Suprapubic skin (tissue), 4 donors: ENCODE results near the gene HYAL2. TPM values are rescaled to one million over a fixed set of nuclear protein-coding genes. Genes with fewer than 3 reads are reported as not detected.
A peak's percentile ranks its signal among the peaks of the same experiment; 100 is the strongest.

Experiments used
- DNase-seq, 2 donors: peaks; one replicate each; pipeline ENCODE4 v3.0.0-alpha.2; 2019; ENCODE audit warnings: low spot score in 2 of 2
- H3K27ac ChIP-seq: fragments of 200-600 bp; sonication (generic); one replicate; pipeline ENCODE4 v1.5.1; 2019
- H3K27me3 ChIP-seq: fragments of 200-600 bp; sonication (generic); one replicate; pipeline ENCODE4 v1.5.1; 2019
- H3K36me3 ChIP-seq: fragments of 200-600 bp; sonication (generic); one replicate; pipeline ENCODE4 v1.5.1; 2019
- H3K4me1 ChIP-seq: fragments of 200-600 bp; sonication (generic); one replicate; pipeline ENCODE4 v1.5.1; 2019
- H3K4me3 ChIP-seq: fragments of 200-600 bp; sonication (generic); one replicate; pipeline ENCODE4 v1.5.1; 2019; ENCODE audit warnings: mild to moderate bottlenecking
- H3K9me3 ChIP-seq: fragments of 200-600 bp; sonication (generic); one replicate; pipeline ENCODE4 v1.5.1; 2019
- EP300 ChIP-seq: sonication (generic); formaldehyde crosslinking; IDR thresholded peaks from one replicate; pipeline ENCODE4 v1.6.1; 2017; ENCODE audit warnings: antibody characterized with exemption
- POLR2A ChIP-seq, 2 donors: fragments of 450-650 bp; IDR thresholded peaks; one replicate each; pipeline ENCODE4 v1.6.1; 2017; ENCODE audit warnings: antibody characterized with exemption in 2 of 2, mild to moderate bottlenecking in 2 of 2, moderate library complexity in 2 of 2
- POLR2AphosphoS5 ChIP-seq, 3 donors: sonication (generic); formaldehyde crosslinking; IDR thresholded peaks; one replicate each; pipeline ENCODE4 v1.6.1; 2017; ENCODE audit warnings: antibody characterized with exemption in 3 of 3
- WGBS: methylation state at CpG from one replicate; pipeline ENCODE4 v1.1.5; 2018; 5-methylcytosine and 5-hydroxymethylcytosine counted together
- total RNA-seq, 4 donors: library from RNA; depleted of rRNA; stranded (reverse); fragments of >200 nt; gene quantifications; one replicate each; pipeline ENCODE4 v1.1.0, GENCODE V29; 2016
- TF ChIP-seq, protein P1 (sequence below), 2 donors: fragments of 200-600 bp in 1 of 2; fragments of 450-650 bp in 1 of 2; sonication (generic) in 1 of 2; IDR thresholded peaks; one replicate each; pipeline ENCODE4 v1.5.1; 2016 to 2019; ENCODE audit warnings: antibody characterized with exemption in 2 of 2, mild to moderate bottlenecking in 1 of 2, moderate library complexity in 1 of 2

The HYAL2 gene
- total RNA-seq, 4 donors from 2014 or later = 47.7 to 87.0 (median 80.3) TPM

DNA sequence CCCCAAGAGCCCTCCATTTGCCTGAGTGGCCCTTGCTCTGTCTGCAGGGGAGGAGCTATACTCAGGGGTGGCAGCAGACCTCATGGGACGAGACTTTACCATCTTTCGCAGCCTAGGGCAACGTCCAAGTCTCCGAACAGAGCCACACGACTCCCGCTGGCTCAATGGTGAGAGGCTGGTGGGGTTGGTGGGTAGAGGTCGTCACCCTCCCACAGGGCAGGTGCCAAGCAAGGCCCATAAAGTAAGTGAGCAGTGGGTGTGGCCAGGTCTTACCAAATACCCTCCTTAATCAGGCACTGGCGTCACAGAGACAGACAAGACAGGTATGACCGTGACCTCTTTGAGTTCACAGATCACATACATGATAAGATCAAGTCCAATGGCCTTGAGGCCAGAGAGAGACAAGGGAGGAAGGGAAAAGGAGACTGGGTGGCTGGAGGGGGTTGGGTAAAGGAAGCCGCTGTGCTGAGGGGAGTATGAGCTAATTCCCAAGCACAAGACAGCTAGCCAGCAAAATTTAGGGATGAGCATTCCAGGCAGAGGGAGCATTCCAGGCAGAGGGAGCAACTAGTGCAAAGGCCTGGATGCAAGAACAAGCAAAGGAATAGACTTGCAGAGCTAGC is 51.1 kb downstream of the HYAL2 start:
- 77% methylated on average over 9 of the region's 10 CpGs for WGBS
- no peaks in the 10 kb centered on the region for H3K9me3 ChIP-seq
- no peaks in the 10 kb centered on the region for H3K36me3 ChIP-seq
- peaks cover 82% of the 10 kb centered on the region for H3K4me1 ChIP-seq
- DNase-seq = no peak
- H3K27me3 ChIP-seq = peaks cover 23% of the 10 kb centered on the region
- no peak overlapping the region for H3K4me3 ChIP-seq
- H3K27ac ChIP-seq = no peak overlapping the region
- TF ChIP-seq, protein P1, sequence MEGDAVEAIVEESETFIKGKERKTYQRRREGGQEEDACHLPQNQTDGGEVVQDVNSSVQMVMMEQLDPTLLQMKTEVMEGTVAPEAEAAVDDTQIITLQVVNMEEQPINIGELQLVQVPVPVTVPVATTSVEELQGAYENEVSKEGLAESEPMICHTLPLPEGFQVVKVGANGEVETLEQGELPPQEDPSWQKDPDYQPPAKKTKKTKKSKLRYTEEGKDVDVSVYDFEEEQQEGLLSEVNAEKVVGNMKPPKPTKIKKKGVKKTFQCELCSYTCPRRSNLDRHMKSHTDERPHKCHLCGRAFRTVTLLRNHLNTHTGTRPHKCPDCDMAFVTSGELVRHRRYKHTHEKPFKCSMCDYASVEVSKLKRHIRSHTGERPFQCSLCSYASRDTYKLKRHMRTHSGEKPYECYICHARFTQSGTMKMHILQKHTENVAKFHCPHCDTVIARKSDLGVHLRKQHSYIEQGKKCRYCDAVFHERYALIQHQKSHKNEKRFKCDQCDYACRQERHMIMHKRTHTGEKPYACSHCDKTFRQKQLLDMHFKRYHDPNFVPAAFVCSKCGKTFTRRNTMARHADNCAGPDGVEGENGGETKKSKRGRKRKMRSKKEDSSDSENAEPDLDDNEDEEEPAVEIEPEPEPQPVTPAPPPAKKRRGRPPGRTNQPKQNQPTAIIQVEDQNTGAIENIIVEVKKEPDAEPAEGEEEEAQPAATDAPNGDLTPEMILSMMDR (IDR thresholded peaks at IDR 0.05) = no peak
- TF ChIP-seq POLR2A (IDR thresholded peaks at IDR 0.05) (no peak), EP300 (no peak), POLR2AphosphoS5 (IDR thresholded peaks at IDR 0.05) (no peak)

DNA sequence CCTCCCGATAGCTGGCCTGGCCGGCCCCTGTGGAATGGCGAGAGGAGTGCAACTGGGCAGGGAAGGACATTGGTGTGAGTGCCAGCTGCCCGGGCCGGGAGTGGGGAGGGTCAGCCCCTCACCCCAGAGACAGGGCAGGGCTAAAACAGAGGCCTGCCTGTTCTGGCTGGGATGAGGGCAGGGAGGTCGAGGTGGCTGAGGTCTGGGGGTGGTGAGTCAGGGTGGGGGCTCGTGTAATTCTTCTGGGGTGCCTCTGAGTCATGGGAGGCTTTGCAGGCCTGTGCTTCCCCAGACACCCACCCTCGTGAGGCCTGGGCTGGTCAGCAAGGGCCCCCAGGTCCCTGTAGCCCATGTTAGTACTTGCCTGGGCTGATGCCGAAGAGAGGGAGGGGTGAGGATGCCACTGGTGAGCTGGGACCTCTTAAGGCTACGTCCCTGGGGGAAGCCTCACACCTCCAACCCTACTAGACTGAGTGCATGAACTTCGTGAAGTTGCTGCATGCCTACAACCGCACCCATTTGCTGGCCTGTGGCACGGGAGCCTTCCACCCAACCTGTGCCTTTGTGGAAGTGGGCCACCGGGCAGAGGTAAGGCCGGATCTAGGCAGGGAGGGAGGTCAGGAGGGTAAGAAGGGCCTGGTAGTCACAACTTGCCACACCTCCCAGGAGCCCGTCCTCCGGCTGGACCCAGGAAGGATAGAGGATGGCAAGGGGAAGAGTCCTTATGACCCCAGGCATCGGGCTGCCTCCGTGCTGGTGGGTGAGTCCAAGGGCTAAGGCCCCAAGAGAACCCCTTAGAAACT is 51.9 kb downstream of the HYAL2 start:
- WGBS = 78% methylated on average over 18 of the region's 19 CpGs
- H3K4me1 ChIP-seq = peaks cover 84% of the 10 kb centered on the region
- H3K27ac ChIP-seq = no peak overlapping the region
- no peaks in the 10 kb centered on the region for H3K9me3 ChIP-seq
- TF ChIP-seq EP300 (no peak), POLR2AphosphoS5 (IDR thresholded peaks at IDR 0.05) (no peak), POLR2A (IDR thresholded peaks at IDR 0.05) (no peak)
- TF ChIP-seq, protein P1 (IDR thresholded peaks at IDR 0.05) = no peak
- peak in 1 of 2 donors; percentile 76 for DNase-seq
- H3K4me3 ChIP-seq = no peak overlapping the region
- H3K36me3 ChIP-seq = no peaks in the 10 kb centered on the region
- peaks cover 17% of the 10 kb centered on the region for H3K27me3 ChIP-seq

DNA sequence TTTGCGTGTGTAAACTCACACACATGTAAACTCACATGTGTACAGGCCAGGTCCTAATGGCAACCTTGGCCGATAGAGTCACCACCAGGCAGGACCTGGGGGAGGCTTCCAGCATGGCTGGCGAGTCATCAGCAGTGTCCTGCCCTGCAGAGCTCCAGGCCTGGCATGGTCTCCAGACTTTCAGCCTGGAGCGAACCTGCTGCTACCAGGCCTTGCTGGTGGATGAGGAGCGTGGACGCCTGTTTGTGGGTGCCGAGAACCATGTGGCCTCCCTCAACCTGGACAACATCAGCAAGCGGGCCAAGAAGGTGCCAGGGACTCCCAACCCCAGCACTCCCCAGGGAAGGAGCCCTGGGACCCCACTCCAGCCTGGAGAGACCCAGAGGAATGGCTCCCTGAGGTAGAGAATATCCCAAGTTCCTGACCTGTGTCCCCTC is 52.5 kb downstream of the HYAL2 start:
- Histone ChIP-seq H3K27ac (no peak overlapping the region), H3K36me3 (no peaks in the 10 kb centered on the region), H3K4me1 (peaks cover 84% of the 10 kb centered on the region), H3K27me3 (peaks cover 11% of the 10 kb centered on the region), H3K4me3 (no peak overlapping the region), H3K9me3 (no peaks in the 10 kb centered on the region)
- no peak for DNase-seq
- WGBS = 100% methylated on average over 1 of the region's 8 CpGs
- TF ChIP-seq EP300 = no peak
- TF ChIP-seq, protein P1 (IDR thresholded peaks at IDR 0.05) = no peak
- TF ChIP-seq POLR2AphosphoS5 (IDR thresholded peaks at IDR 0.05) = no peak
- TF ChIP-seq POLR2A (IDR thresholded peaks at IDR 0.05) = no peak

DNA sequence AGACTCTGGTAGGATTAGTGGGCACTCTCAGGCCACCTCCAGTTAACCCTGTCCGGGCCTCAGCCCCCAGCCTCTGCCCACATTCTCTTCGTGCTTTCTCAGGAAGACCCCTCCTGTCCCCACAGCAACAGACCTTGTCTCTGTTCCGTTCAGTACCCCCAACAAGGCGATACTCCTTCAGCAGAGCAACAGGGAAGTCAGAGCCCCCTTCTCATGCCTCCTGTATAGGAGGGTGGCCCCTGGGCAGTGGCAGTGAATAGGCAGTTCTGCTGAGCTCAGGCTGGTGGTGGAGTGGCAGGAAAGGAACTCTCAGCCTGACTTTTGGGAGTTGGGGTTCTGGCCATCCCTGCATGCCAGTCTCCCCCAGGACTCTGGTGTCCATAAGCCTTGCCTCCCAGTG is 53.1 kb downstream of the HYAL2 start:
- Histone ChIP-seq H3K36me3 (no peaks in the 10 kb centered on the region), H3K27me3 (peaks cover 7% of the 10 kb centered on the region), H3K9me3 (no peaks in the 10 kb centered on the region), H3K27ac (peak overlapping the region; percentile 12), H3K4me3 (peak overlapping the region; percentile 6), H3K4me1 (peaks cover 83% of the 10 kb centered on the region)
- WGBS = 58% methylated on average over 4 of the region's 4 CpGs
- TF ChIP-seq POLR2A (IDR thresholded peaks at IDR 0.05) (no peak), POLR2AphosphoS5 (IDR thresholded peaks at IDR 0.05) (no peak)
- TF ChIP-seq, protein P1 (IDR thresholded peaks at IDR 0.05) = no peak
- peak in 1 of 2 donors; percentile 79 for DNase-seq
